NCI-H2081 treated with DMSO at 0.1 percent for 48 hours (cell line): ENCODE results near the gene GBP7.
"Not testable (repeated sequence)": the region's sequence is repeated elsewhere in the genome, so short reads cannot be mapped to it uniquely, and the experiment has no call there.

ENCODE experiments used
- DNase-seq: peaks from one replicate; lab custom pipeline; 2025; lab: John Stamatoyannopoulos, UW

The GBP7 gene

DNA sequence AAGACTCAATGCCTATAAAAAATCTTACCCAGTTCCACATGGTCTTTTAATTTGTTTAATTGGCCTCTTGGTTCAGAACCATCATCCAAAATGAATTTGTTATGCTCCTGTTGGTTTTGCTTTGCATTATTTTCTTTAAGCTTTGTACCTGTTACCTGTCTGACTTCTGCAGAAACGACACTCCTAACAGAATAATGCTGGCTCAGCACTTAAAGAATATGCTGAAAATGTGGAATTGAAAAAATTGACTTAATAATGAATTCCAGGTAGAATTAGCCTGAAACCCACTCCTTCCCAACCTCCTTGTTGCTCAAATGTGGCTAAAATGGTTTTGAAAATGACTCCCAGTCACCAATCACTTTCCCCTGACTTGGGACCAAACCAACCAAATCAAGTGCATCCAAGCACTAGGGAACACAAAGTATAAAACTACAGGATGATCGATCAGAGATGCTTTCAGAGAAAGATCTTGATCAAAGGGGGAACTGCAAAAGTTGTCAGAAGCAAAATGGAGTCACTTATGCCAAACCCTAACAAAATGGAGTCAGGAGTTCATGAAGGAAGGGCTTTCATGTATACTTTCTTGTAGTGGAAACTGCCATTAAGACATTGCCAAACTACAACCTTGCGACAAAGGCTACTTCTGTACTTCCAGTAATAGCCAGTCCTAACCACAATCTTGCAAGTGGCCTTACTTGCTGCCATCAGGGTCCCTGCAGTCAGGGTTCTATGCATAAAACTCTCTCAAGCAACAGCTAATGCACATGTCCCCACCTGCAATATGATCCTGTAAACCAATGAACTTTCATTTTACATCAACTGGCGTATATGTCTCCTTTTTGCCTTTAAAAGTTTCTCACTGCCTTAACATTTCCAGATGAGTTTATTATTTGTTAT is 5.4 kb downstream of the GBP7 start:
- DNase-seq: no peak

DNA sequence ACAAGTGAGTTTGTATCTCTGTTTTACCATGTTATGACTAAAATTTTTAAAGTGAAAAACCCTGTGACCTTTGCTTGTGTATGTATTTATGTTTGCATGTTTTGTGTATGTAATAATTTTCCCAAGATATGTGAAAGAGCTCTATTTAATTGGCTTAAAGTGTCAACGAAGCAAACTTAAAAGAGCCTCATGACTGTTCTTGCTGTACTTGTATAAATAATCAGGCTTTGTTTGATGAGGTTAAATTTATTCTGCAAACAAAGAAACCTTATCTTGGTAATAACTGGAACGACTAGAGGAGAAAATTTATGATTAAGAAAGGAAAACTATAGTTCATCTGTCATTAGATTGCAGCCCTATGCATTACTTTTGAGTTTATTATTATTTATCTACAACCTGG is 6.6 kb downstream of the GBP7 start:
- DNase-seq: no peak

DNA sequence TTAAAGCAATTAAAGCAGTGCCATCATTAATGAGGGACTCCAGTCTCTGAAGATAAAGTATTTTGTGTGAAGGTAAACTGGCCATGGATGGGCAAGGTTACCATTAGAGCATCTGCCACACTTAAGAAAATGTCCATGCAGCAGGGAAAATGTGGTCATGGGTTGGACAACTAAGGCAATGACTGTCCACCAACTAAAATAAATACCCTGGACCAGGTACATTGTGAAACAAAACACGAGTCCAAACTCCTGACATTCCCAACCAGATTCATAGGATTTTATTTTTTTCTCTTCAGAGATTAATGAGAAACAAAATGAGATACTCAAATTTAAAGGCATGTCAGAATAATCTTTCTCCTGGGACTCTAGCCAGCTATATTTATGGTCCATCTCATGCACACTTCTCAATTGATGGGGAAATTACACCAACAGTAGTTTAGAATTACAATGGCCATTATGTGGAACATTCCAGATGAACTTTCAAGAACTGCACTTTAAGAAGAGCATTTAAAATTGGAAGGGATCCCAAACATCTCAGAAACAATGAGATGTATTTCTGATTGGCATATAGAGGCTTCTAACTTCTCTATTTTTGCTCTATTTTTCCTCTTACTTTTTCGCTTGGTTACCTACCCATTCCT is 8.1 kb downstream of the GBP7 start:
- DNase-seq: no peak

DNA sequence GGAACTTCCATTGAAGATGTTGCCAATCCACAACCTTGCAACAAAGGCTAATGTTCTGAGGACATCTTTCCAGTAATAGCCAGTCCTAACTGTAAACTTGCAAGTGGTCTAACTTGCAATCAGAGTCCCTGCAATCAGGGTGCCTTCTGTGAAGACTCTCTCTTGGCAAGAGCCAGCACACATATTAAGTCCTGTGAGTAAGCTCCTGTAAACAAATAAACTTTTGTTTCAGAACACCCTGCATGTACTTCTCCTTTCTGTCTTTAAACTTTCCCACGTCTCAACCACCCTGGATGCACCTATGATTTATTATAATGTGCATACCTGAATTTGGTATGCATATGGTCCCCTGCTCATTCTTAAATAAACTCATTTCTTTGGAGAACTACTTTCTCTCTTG is 9.1 kb downstream of the GBP7 start:
- no peak for DNase-seq

DNA sequence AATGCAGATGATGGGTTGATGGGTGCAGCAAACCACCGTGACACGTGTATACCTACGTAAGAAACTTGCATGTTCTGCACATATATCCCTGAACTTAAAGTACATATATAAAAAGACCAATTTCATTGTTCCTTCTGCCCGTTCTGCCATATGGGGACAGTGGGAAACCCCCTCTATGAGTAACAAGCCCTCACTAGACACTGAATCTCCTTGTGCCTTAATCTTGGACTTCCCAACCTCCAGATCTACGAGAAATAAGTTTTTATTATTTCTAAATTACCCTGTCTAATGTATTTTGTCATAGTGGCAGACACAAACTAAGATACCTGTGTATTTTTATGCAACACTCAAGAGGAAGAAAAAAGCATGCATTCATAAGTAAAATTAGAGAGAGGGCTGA is 10.0 kb downstream of the GBP7 start:
- DNase-seq: no peak

DNA sequence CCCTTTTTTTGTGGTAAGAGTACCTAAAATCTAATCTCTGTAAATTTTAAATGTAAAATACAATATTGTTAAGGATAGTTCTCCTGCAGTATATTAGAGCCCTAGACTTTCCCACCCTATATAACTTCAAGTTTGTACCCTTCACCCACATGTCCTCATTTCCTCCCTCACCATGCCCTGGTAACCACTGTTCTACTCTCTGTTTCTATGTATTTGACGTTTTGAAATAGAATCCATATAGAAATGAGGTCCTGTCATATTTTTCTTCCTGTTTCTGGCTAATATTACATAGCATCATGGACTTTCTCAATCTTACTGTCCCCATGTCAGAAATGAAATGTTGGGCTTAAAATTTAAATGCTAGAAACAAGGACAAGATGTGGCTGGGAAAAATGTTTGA is 24.8 kb downstream of the GBP7 start:
- no peak for DNase-seq

DNA sequence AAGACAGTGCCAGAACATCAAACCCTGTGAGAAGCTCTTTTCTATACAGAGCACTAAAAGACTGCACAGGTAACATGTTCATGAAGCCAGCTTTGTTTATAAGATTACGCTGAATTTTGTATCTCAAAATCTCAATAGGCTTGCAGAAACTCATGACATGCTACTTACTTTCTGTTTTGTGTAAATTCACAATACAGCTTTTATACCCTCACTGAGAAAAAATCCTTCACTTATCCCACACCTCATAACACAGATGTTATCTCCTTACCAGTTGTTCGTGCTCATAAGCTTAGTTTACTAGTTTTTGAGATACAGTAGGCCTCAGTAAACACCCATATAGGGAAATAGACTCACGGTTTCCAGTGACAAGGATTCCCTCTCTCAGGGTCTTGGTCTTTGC is 25.8 kb downstream of the GBP7 start:
- no peak for DNase-seq

DNA sequence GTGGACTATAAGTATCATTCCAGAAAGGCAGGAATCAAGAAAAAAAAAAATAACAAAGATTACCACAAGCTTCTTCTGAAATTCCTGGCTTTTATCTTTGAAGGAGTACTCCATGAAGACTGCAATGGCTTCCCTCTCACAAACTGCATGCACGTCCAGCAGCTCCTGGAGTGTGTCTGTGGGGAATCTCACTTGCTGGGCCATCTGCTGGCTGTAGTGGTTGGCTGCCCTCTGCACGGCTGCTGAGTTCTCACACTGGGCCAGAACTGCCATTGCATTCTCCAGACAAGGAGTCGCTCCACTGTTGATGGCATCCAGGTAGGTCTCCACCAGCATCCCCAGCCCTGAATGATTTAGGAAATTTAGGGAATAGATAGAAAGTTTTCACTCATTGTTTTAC is 26.6 kb downstream of the GBP7 start:
- no peak for DNase-seq

DNA sequence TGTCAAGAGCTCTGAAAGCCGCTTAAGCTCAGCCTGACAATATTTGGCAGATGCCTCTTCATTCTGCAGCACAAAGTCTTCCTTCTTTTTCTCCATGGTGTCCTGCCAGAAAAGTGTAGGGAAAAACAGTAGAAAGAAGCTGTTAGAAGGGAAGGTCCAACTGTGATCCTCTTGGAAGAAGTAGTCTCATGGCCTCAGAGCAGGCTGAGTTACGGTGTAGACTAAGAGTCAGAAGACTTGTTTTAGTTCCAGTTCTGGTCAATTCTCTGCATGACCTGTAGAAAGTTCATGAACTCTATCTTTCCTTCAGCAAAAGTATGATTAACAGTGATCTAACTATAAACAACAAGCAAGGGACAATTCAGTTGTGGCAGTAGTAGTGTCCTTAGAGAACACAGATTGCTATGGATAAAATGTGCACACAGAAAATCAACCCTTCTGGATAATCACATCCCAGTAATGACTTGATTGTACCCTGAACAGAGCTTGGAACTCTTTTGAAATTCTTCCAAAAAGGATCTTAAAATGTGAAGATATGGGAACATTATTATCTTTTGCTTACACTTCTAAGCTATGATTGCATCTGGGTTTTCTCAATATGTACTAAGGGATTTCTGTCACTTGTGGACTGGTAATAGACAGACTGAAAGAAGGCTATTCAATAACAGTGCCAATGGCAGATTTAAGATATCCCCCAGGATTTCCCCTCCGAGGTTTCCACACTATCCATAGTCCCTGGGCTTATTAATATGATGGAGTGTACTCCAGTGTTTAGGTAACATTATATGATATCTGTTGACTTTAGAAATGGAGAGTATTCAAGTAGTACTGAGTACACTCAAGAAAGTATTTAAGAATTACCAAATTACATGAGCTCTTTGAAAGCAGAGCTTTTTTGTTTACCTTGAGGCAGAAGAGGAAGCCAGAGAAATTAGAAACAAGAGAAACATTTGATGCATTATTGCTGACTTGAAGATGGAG is 27.8 kb downstream of the GBP7 start:
- DNase-seq: no peak

DNA sequence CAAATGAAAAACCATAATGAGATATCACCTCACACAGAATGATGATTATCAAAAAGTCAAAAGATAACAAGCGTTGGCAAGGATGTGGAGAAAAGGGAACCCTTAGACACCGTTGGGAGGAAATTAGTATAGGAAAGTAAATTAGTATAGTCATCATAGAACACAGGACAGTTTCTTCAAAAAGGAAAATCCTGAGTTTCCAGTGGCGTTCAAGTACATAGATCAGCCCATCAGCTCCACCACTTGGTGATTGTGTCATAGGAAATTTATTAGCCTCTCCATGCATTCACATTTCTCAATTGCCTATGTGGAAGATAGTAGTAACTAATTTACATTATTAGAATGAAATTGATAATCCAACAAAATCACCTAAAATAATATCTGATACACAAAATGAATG is 29.1 kb downstream of the GBP7 start:
- no peak for DNase-seq

DNA sequence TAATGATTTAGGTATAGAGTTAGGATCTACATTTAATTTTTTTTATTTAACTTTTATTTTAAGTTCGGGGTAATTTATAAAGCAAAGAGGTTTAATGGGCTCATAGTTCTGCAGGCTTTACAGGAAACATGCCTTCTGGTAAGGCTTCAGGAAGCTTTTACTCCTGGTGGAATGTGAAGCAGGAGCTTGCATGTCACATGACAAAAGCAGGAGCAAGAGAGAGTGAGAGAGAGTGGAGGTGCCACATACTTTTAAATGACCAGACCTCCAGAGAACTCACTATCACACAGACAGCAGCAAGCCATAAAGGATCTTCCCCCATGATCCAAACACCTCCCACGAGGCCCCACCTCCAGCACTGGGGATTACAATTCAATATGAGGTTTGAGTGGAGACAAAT is 32.3 kb downstream of the GBP7 start:
- no peak for DNase-seq

DNA sequence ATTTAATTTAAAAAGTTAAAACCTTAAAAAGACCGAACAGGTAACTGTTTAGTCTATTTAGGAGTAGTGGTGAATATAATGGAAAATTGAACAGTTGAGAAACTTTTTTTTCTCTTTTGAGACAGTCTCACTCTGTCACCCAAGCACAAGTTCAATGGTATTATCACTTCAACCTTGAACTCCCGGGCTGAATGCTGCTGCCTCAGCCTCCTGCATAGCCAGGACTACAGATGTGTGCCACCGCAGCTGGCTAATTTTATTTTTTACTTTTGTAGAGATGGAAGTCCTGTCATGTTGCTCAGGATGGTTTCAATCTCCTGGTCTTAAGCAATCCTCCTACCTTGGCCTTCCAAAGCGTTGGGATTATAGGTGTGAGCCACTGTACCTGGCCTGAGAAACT is 33.6 kb downstream of the GBP7 start:
- DNase-seq: no peak

DNA sequence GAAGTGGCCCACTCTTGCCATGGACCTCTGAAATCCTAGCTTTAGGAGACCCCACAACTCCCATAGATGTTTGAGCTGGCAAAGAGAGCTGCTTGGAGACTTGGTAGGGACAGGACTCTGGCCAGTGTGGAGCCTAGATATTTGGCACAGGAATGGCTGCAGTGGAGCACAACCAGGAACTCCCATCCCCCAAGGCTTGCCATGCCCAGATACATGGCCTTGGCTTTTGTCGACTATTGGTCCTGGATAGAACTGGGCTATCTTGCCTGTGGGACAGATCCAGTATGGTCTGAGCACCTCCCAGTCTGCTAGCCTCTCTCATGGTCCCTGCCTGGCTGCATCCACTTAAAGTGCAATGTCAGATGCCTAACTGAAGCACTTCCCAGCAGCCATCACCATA is 42.1 kb downstream of the GBP7 start:
- no peak for DNase-seq

DNA sequence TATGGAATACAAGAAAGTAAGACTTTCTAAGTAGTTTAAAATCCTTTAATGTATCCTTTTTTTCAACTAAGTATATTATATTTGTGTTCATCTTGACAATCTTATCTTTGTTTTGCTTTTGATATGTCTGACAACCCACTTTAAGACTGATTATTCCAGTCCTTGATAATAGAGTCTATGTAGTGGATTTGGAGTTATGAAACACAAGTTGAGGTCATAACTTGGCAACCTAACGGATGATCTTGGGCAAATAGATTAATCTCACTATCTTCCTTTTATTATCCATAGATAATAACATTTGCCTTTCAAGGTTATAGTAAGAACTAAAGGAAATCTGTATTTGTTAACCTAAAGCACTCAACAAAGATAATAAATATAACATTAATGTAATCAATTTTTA is 45.1 kb downstream of the GBP7 start:
- DNase-seq: no peak

DNA sequence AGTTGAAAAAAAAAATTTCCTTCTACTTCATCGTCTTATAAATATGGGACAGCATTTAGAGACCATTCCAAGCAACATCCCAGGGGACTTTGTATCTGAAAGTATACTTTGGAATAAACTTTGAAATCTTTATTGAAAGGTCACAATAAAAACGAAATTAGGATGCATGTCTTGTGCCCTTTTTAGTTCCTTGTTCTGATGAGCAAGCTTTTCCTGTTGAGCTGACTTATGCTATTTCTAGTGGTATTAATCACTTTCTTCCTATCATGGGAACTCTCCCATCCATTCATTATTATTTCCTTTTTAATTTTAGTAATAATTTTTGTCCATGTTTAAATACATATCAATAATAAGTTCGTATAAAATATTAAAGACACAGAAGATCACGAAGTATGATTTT is 45.9 kb downstream of the GBP7 start:
- no peak for DNase-seq

DNA sequence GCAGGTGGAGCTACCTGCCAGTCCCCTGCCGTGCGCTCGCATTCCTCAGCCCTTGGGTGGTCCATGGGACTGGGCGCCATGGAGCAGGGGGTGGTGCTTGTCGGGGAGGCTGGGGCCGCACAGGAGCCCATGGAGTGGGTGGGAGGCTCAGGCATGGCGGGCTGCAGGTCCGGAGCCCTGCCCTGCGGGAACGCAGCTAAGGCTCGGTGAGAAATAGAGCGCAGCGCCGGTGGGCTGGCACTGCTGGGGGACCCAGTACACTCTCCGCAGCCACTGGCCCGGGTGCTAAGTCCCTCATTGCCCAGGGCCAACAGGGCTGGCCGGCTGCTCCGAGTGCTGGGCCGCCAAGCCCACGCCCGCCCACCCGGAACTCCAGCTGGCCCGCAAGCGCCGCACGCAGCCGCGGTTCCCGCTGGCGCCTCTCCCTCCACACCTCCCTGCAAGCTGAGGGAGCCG is 47.8 kb downstream of the GBP7 start:
- DNase-seq: not testable (repeated sequence)

DNA sequence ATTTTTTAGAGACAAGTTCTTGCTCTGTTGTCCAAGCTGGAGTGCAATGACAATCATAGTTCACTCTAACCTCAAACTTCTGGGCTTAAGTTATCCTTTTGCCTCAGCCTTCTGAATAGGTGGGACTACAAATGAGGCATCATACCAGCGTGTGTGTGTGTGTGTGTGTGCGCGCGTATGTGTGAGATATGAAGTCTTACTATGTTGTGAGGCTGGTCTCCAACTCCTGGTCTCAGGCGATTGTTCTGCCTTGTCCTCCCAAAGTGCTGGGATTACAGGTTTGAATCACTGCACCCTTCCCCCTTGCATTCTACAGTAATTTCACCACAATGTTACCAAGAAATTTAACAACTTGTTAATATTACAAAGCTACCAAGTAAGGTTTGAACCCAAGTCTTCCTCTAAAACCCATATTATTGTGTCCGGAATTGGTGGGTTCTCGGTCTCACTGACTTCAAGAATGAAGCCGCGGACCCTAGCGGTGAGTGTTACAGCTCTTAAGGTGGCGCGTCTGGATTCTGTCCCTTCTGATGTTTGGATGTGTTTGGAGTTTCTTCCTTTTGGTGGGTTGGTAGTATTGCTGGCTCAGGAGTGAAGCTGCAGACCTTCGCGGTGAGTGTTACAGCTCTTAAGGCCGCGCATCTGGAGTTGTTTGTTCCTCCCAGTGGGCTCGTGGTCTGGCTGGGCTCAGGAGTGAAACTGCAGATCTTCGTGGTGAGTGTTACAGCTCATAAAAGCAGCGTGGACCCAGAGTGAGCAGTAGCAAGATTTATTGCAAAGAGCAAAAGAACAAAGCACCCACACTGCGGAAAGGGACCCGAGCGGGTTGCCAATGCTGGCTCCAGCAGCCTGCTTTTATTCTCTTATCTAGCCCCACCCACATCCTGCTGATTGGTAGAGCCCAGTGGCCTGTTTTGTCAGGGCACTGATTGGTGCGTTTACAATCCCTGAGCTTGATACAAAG is 48.9 kb downstream of the GBP7 start:
- not testable (repeated sequence) for DNase-seq

DNA sequence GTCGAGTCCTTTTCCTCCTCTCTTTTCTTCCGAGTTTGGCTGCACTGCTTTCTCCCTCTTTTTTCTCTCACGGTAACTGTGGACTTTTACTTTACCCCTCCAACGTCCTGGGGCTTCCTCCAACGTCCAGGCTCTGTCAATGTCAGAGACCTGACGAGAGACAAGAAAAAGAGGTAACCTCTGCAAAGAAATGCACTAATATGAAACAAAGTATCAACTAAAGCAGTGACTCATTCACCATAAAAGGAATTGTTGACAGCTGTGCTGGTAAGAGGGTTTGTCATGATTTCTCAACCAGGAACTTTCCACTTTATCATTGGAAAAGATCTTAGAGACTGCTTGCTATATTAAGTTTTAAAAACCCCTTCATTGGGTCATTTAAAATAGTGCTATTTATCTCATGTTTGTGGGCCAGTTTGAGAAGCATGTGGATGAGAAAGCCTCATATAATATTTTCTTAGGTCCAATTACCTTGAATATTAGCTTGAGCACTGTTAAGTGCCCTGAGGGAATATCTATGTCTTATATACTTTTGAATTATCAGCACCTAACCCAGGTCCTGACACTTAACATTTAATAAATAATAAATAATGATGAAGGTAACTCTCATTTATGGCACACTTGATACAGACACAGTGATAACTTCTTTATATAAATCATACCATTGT is 49.8 kb downstream of the GBP7 start, which contains the start of gene GBP2:
TSS of gene GBP2 (minus strand) at position 202 of the 668 bp plus-strand sequence. CDS start 4,148 bp downstream, outside the sequence.
- no peak for DNase-seq

DNA sequence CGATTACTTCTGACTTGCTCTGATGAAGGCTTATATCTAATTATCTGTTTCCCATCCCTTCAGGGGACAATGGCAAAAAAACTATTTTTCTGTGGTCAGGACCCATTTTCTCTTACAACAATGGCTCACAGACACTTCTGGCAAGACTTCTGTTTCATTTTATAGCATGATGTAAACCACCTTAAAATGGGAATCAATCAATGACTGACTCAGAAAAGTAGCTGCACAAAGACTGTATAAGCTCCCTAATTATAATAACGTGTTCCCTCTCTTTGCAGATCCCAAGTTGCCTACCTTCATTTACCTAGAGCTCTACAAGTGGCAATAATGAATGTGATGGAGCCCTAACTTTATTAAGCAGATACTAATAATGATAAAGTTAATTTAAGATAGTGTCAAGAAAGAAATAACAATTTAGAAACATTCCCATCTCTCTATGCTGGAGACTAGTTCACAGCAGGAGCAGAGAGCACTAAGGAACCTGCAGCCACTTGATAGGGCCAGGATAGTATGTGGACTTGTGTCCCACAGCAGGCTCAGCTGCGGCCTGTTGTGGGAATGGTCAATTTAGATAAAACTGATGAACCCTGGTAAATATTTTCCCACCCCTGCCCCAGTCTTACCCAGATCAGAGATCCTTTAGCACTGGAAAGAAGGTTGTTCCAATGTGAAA is 50.4 kb downstream of the GBP7 start:
- no peak for DNase-seq

DNA sequence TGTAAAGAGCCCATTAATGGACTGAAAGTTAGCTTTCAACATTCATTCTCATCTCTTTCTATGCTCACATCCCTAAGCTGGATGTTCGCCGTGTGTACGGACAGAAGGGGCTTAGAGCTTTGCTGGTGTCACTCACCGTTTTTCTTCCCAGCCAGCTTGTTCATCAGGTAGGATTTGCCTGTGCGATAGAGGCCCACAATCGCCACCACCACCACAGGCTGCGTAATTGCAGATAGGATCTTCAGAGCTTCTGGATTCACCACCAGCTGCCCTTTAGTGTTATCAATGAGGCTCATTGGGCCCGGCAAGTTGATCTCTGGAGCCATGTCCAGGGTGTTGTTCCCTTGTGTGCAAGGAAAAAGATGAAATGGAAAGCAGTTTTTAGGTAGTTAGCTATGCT is 54.2 kb downstream of the GBP7 start:
- DNase-seq: no peak
